GM12864 (cell line): ENCODE data around the gene PVALEF.

Source experiments
- DNase-seq: peaks from one replicate; pipeline ENCODE4 v3.0.0-alpha.2; 2011; ENCODE audit warnings: low read depth
- H3K4me3 ChIP-seq: 2 replicates; pipeline ENCODE4 v1.5.1; 2011; ENCODE audit warnings: mild to moderate bottlenecking, low read depth, low read length, control low read depth
- TF ChIP-seq, protein P1 (sequence below): IDR thresholded peaks from 2 replicates; pipeline ENCODE4 v1.5.1; 2011; ENCODE audit warnings: low read depth, mild to moderate bottlenecking, moderate library complexity, low read length, control low read depth, inconsistent platforms; ENCODE audit errors: missing control alignments

The PVALEF gene

DNA sequence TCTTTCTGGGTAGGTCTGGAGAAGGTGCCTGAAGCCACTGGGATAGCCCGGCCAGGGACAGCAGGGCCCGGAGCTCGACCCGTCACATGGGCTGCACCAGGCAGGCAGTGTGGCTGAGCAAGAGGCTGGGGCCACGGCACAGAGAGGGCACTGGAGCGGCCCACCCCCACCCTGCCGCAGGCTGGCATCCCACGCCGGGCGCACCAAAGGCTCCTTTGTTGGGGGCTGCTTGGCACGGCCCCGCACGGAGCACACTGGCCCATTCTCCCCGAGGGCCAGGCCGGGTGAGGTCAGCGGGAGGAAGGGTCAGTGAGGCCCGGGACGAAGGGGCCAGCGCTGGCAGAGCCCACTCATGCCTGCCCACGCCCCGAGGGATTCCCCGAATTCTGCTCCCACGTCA is 36.5 kb upstream of the PVALEF start:
- TF ChIP-seq, protein P1, sequence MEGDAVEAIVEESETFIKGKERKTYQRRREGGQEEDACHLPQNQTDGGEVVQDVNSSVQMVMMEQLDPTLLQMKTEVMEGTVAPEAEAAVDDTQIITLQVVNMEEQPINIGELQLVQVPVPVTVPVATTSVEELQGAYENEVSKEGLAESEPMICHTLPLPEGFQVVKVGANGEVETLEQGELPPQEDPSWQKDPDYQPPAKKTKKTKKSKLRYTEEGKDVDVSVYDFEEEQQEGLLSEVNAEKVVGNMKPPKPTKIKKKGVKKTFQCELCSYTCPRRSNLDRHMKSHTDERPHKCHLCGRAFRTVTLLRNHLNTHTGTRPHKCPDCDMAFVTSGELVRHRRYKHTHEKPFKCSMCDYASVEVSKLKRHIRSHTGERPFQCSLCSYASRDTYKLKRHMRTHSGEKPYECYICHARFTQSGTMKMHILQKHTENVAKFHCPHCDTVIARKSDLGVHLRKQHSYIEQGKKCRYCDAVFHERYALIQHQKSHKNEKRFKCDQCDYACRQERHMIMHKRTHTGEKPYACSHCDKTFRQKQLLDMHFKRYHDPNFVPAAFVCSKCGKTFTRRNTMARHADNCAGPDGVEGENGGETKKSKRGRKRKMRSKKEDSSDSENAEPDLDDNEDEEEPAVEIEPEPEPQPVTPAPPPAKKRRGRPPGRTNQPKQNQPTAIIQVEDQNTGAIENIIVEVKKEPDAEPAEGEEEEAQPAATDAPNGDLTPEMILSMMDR = no peak
- no peak overlapping the region for H3K4me3 ChIP-seq
- no peak for DNase-seq

DNA sequence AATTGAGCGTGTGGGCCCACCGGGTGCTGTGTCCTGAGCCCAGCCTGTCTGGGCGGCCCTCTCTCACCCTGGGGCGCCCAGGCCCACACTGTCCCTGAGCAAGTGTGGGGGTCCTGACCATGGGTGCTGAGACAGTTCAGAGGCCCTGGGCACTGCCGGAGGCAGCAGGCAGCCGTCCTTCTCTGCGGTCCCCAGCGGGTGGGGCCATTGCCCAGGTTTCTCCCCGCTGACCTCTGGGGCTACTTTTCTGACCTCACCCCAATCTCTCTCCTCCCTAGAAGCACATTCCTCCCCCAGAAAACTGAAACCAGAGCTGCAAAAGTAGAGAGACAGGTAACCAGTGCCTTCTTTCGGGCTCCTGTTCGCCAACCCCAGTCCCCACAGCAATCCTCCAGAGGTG is 36.0 kb upstream of the PVALEF start:
- DNase-seq = no peak
- TF ChIP-seq, protein P1 = no peak
- H3K4me3 ChIP-seq = no peak overlapping the region

DNA sequence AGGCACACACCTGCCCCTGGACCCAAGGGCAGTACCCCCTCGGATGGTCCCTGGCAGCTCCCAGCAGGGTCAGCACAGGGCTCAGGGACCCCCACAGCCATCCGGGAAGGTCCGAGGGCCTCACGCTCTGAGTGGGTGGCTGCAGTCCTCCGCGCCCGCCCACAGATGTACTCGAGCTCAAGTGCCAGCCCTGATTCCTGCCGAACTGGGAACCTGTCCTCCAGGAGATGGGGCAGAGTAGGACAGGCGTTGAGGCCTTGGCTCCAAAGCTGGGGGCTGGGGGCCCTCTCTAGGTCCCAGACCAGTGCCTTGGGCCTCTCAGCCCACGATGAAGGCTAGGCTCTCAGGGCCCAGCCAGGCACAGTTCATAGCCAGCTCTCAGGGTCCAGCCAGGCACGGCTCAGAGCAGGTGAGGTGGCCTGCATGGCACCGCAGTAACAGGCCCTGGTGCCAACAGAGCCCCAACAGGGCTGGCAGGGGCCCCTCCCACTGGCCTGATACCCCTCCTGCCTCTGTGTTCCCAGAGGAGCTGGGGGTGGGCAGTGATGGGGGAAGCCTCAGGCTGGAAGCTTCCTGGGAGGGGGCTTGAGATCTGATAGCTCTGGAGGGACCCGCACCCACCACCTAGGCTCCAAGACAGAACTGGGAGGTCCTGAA is 35.5 kb upstream of the PVALEF start:
- TF ChIP-seq, protein P1 = no peak
- no peak overlapping the region for H3K4me3 ChIP-seq
- DNase-seq = no peak

DNA sequence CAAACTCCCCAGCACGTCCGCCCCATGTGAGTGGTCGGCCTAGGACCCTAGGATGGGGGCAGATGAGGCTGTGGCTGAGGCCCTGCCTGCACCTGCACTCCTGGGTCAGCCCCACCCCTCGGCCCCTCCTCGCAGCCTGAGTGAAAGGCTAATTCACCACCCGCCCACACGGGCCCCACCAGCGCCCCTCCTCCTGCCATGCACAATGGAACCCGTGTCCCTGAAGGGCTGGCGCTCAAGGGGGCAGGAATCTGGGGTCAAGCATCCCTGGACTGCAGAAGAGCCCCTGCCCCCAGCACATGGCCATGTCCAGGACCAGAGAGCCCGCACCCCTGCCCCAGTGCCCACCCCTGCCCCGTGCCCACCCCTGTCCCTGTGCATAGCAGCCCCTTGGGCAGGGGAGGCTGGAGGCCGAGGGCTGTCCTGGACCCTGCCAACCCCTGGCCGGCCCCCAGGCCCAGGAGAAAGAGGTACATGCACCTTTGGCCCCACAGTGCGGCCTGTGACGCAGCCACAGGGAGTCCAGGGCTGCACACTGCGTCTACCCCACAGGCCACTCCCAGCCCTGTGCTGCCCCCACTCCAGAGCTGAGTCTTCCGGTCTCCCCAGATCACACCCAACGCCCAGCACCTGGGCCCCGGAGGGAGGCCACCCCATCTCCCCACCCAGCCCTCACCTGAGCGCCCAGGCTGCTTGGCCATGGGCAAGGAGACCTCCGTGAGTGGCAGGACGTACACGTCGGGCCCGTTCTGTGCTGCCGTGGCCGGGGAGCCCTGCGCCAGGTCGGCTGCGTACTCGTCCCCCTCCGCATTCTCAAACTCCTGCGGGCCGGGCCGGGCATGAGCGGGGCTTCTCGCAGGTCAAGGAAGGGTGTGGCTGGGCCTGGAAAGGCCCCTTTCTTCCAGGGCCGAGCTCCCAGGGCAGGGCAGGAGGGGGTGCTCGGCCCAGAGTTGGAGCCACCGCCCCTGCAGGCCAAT is 34.6 kb upstream of the PVALEF start:
- TF ChIP-seq, protein P1 = no peak
- no peak for DNase-seq
- no peak overlapping the region for H3K4me3 ChIP-seq

DNA sequence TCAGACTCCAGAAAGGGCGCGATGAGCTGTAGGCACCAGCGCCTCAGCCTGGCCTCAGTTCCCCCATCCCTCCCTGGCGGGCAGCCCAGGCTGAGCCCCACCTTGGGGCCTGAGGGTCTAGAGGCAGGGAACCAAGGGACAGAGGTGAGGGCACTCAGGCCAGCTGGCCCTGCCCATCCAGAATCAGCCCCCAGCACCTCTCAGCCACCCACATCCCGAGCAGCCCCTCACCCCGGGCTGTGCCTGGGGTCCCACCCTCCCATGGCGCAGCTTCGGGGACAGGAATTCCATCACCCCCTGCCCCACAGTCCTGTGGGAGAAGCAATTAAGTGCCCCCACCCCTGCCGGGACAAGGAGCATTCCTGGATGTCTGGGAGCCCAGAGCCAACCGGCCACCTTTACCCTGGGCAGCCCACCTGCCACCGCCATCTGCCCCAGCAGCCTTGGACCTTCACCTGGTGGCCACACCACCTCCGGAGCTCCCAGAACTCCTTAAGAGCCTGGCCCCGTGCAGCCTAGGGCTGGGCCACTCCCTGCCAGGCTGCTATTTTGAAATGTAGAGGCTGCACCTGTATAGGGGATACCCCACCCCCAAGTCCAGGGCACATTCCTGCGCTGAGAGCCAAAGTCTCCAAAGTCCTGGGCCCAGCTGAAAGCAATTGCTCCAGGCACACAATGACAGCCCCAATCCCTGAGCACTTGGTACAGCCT is 33.7 kb upstream of the PVALEF start:
- no peak for DNase-seq
- TF ChIP-seq, protein P1 = no peak
- H3K4me3 ChIP-seq = no peak overlapping the region

DNA sequence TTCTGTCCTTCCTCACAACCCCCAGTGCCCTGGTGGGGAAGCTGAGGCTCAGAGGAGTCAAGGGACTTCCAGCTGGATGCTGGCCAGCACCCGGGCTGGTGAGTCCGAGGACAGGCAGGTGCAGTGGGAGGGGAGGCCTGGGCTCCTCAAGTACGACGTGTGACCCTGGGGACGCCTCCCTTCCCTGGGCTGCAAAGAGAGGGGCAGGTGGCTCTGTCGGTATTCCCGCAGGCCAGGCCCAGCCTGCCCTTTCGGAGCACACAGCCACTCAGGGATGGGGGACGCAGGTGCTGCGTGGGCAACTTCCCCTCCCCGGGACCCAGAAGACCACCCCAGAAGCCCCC is 33.1 kb upstream of the PVALEF start:
- no peak for DNase-seq
- H3K4me3 ChIP-seq = no peak overlapping the region

More for the DNA sequence above, 33.1 kb upstream of the PVALEF start:
- TF ChIP-seq, protein P1 = no peak
